HepG2 (cell line): Measurements from ENCODE around the gene C1orf87. TPM values are rescaled to one million over a fixed set of nuclear protein-coding genes. Genes with fewer than 3 reads are reported as not detected.

Experiments
- ATAC-seq: fragments of 200-7000 bp; cut with Tn5 transposase; 3 replicates; pipeline ENCODE4 v1.9.1; 2020; ENCODE audit warnings: mild to moderate bottlenecking, moderate library complexity
- BruUV-seq: library from RNA; stranded (reverse); fragments of 400-500 nt; replicated peaks from 2 replicates; lab custom pipeline; 2021; lab: Mats Ljungman, UMichigan
- CTCF ChIA-PET: fragments of 300-600 bp; formaldehyde crosslinking; extraction: SDS; loops from one replicate; lab custom pipeline; 2021; ENCODE audit warnings: low total read pairs, inconsistent platforms, low intra/inter-chr PET ratio; lab: Yijun Ruan, JAX
- POLR2A ChIA-PET: fragments of 350-600 bp; sonication (Branson Sonifier 250); formaldehyde crosslinking; loops from one replicate; lab custom pipeline; 2020; ENCODE audit warnings: antibody characterized with exemption, inconsistent platforms; lab: Yijun Ruan, JAX
- DNase-seq: peaks from one replicate; pipeline ENCODE4 v3.0.0-alpha.2; 2015; ENCODE audit warnings: low spot score
- FAIRE-seq: peaks from 3 replicates; lab custom pipeline; 2011; peaks lifted over from hg19 to GRCh38; lab: Jason Lieb, UNC
- H2AFZ ChIP-seq: one replicate; pipeline ENCODE4 v1.6.1; 2011; ENCODE audit warnings: low read length, inconsistent platforms
- H3K27ac ChIP-seq: fragments of 300-600 bp; 3 replicates; pipeline ENCODE4 v1.8.0; 2011; ENCODE audit warnings: mixed run types, mild to moderate bottlenecking, mixed read lengths, low read length, inconsistent platforms; ENCODE audit not compliant: insufficient read depth; ENCODE audit errors: extremely low read length
- H3K27me3 ChIP-seq, 2 experiments: fragments of 200-600 bp in 1 of 2; 2 replicates in 1 of 2; 3 replicates in 1 of 2; pipeline versions ENCODE4 v1.6.0 to v1.8.0; 2011; ENCODE audit warnings: low read length in 2 of 2, mild to moderate bottlenecking in 2 of 2, moderate library complexity in 2 of 2, inconsistent platforms in 1 of 2; ENCODE audit not compliant: insufficient read depth in 2 of 2, control insufficient read depth in 1 of 2
- H3K36me3 ChIP-seq, 2 experiments: fragments of 200-600 bp in 1 of 2; replicated peaks in 1 of 2; 2 replicates in 1 of 2; 3 replicates in 1 of 2; pipeline versions ENCODE4 v1.5.1 to v1.8.0; 2011; ENCODE audit warnings: low read length in 2 of 2, inconsistent platforms in 1 of 2; ENCODE audit not compliant: insufficient read depth in 2 of 2, control insufficient read depth in 1 of 2
- H3K4me1 ChIP-seq: 2 replicates; pipeline ENCODE4 v1.5.1; 2012; ENCODE audit warnings: low read length, inconsistent platforms; ENCODE audit not compliant: insufficient read depth
- H3K4me2 ChIP-seq: 2 replicates; pipeline ENCODE4 v1.6.0; 2011; ENCODE audit warnings: low read depth, low read length, inconsistent platforms
- H3K4me3 ChIP-seq, 3 experiments: fragments of 200-600 bp in 1 of 3; sonication (generic), shearing (Covaris generic) in 1 of 3; replicated peaks in 1 of 3; 2 replicates each; pipeline ENCODE4 v1.5.1; 2011 to 2016; ENCODE audit warnings: low read length in 3 of 3, inconsistent platforms in 2 of 3, low read depth in 2 of 3, mild to moderate bottlenecking in 2 of 3, control low read depth in 1 of 3, mixed read lengths in 1 of 3; ENCODE audit not compliant: insufficient read depth in 1 of 3
- H3K79me2 ChIP-seq: one replicate; pipeline ENCODE4 v1.6.1; 2011; ENCODE audit warnings: low read length, inconsistent platforms; ENCODE audit not compliant: insufficient read depth
- H3K9ac ChIP-seq: 2 replicates; pipeline ENCODE4 v1.6.0; 2011; ENCODE audit warnings: mild to moderate bottlenecking, low read depth, low read length, inconsistent platforms; ENCODE audit not compliant: insufficient read depth
- H3K9me3 ChIP-seq: 2 replicates; pipeline ENCODE4 v1.5.1; 2012; ENCODE audit warnings: mild to moderate bottlenecking, low read length
- H4K20me1 ChIP-seq: 2 replicates; pipeline ENCODE4 v1.6.0; 2011; ENCODE audit warnings: inconsistent platforms, mild to moderate bottlenecking, low read length, moderate library complexity; ENCODE audit not compliant: insufficient read depth
- GLMP ChIP-seq: sonication (generic); formaldehyde crosslinking; IDR thresholded peaks from 2 replicates; pipeline ENCODE4 v1.9.0; 2021; ENCODE audit warnings: missing genetic modification reagents, mild to moderate bottlenecking, borderline replicate concordance
- LRRFIP1 ChIP-seq: sonication (generic); formaldehyde crosslinking; conservative IDR thresholded peaks from 2 replicates; pipeline ENCODE4 v1.4.0; 2020; ENCODE audit warnings: missing genetic modification reagents
- PTBP1 ChIP-seq: fragments of 200-400 bp; formaldehyde crosslinking; IDR thresholded peaks from 2 replicates; pipeline ENCODE4 v1.6.1; 2018; ENCODE audit warnings: low read length, low read depth; ENCODE audit not compliant: poor library complexity, severe bottlenecking
- SNAPC4 ChIP-seq: sonication (generic); formaldehyde crosslinking; IDR thresholded peaks from 2 replicates; pipeline ENCODE4 v1.4.0; 2020; ENCODE audit warnings: mild to moderate bottlenecking, missing genetic modification reagents
- ZFP91 ChIP-seq: sonication (generic); formaldehyde crosslinking; IDR thresholded peaks from 2 replicates; pipeline ENCODE4 v1.9.0; 2022; ENCODE audit warnings: missing genetic modification reagents, mild to moderate bottlenecking, borderline replicate concordance
- ZNF253 ChIP-seq: sonication (generic); formaldehyde crosslinking; IDR thresholded peaks from 2 replicates; pipeline ENCODE4 v1.8.0; 2022; ENCODE audit warnings: mild to moderate bottlenecking, missing genetic modification reagents, borderline replicate concordance
- ZNF503 ChIP-seq: sonication (generic); formaldehyde crosslinking; IDR thresholded peaks from 2 replicates; pipeline ENCODE4 v1.4.0; 2020; ENCODE audit warnings: missing genetic modification reagents
- ZNF546 ChIP-seq: sonication (generic); formaldehyde crosslinking; conservative IDR thresholded peaks from 2 replicates; pipeline ENCODE4 v1.8.1; 2023; ENCODE audit warnings: mild to moderate bottlenecking, missing genetic modification reagents
- ZNF703 ChIP-seq: sonication (generic); formaldehyde crosslinking; IDR thresholded peaks from 2 replicates; pipeline ENCODE4 v1.5.1; 2020; ENCODE audit warnings: missing genetic modification reagents, mild to moderate bottlenecking, moderate library complexity, borderline replicate concordance
- WGBS: methylation state at CpG from one replicate; pipeline ENCODE4 v1.1.6; 2017; ENCODE audit warnings: low lambda C conversion rate; 5-methylcytosine and 5-hydroxymethylcytosine counted together
- in situ Hi-C: cut with HindIII; loops from 2 replicates; pipeline ENCODE4 v1.10.0; 2017; ENCODE audit warnings: low pct_unique_long_range_greater_than_20kb; ENCODE audit not compliant: extremely low pct_ligation_motif_present
- intact Hi-C: fragments of 100-400 bp; cut with micrococcal nuclease; formaldehyde crosslinking; loops from one replicate; pipeline ENCODE4 v1.10.0; 2022; ENCODE audit not compliant: unreplicated experiment
- polyA plus RNA-seq, 8 experiments: library from polyadenylated mRNA; depleted of rRNA in 3 of 8; stranded (reverse) in 7 of 8; unstranded in 1 of 8; fragments of >200 nt; fragmentation: Illumina TruSeq in 4 of 8; extraction: Trizol in 4 of 8; gene quantifications; 2 replicates each; pipeline versions ENCODE4 v1.2.1 to v1.2.3, GENCODE V29; 2011 to 2016; ENCODE audit warnings: low read depth in 4 of 8, missing spikeins in 1 of 8, mixed read lengths in 1 of 8; ENCODE audit not compliant: insufficient read depth in 1 of 8
- total RNA-seq, 5 experiments: library from RNA; depleted of rRNA; stranded (reverse); fragments of >200 nt; fragmentation: Illumina TruSeq; extraction: Trizol; gene quantifications; 2 replicates each; pipeline ENCODE4 v1.2.3, GENCODE V29; 2016; ENCODE audit warnings: low read depth in 1 of 5

C1orf87 gene
- total and polyA plus RNA-seq, 2 of the 13 experiments (the other 11 are each of a cell fraction or from before 2014, with no cell fraction given), result not detected

GRCh38 chr1:60010690-60011089 is 62.9 kb downstream of the C1orf87 start:
- FAIRE-seq (no peak), ATAC-seq (no peak), DNase-seq (no peak)
- Histone ChIP-seq H3K4me2 (no peak overlapping the region), H3K27me3 (peaks cover 0 to 8% of the 10 kb centered on the region in 2 experiments; a peak in 1 of 5 replicates), H3K9ac (no peak overlapping the region), H3K79me2 (no peaks in the 10 kb centered on the region), H2AFZ (no peak overlapping the region), H3K4me3 (no peak overlapping the region), H3K36me3 (no peaks in the 10 kb centered on the region), H3K27ac (no peak overlapping the region), H3K4me1 (no peaks in the 10 kb centered on the region), H3K9me3 (no peaks in the 10 kb centered on the region), H4K20me1 (no peaks in the 10 kb centered on the region)
- WGBS, result 4% methylated on average over 1 of the region's 1 CpG
- CTCF ChIA-PET, result no interaction called here
- POLR2A ChIA-PET, result no interaction called here
- intact Hi-C loops (no loop called here), in situ Hi-C loops (no loop called here)
- no TSS peak for BruUV-seq
- no peak for TF ChIP-seq ZNF503 (CRISPR knock-in tag)
- no peak for TF ChIP-seq ZNF546 (CRISPR knock-in tag)
- TF ChIP-seq ZNF253 (CRISPR knock-in tag), result no peak
- TF ChIP-seq SNAPC4 (CRISPR knock-in tag), result no peak
- no peak for TF ChIP-seq ZNF703 (CRISPR knock-in tag)
- TF ChIP-seq GLMP (CRISPR knock-in tag), result no peak
- no peak for TF ChIP-seq PTBP1
- no peak for TF ChIP-seq ZFP91 (CRISPR knock-in tag)
- TF ChIP-seq LRRFIP1, result no peak
